ENCODE measurements around the gene KYAT1. TPM values are rescaled to one million over a fixed set of nuclear protein-coding genes. Genes with fewer than 3 reads are reported as not detected.

The KYAT1 gene
- polyA plus RNA-seq, 1 donor (not counting 4 experiments of a cell fraction or from before 2014, with no cell fraction given): 10.9 TPM

DNA sequence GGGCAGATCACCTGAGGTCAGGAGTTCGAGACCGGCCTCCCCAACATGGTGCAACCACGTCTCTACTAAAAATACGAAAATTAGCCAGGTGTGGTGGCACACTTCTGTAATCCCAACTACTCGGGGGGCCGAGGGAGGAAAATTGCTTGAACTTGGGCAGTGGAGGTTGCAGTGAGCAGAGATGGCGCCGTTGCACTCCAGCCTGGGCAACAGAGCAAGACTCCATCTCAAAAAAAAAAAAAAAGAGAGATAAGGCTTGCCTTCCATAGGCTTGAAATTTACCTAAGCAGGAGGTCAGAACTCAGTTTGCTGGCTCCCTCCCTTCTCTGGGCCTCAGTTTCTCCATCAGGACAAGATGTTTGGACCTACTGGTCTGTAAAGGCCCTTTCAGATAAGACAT lies 53.5 kb downstream of the KYAT1 start:
- Histone ChIP-seq H3K9me3 (ENCODE audit: control insufficient read depth, low read depth, low read length) (no peaks in the 10 kb centered on the region), H3K4me2 (ENCODE audit: control insufficient read depth, extremely low read depth, insufficient read depth, low read depth, low read length) (peak overlapping the region; percentile 98), H4K20me1 (ENCODE audit: control insufficient read depth, extremely low read depth, insufficient read depth, low read length) (no peaks in the 10 kb centered on the region), H2AFZ (ENCODE audit: control insufficient read depth, low read length) (no peak overlapping the region), H3K27ac (ENCODE audit: control insufficient read depth, insufficient read depth, low read length) (no peak overlapping the region), H3K4me1 (ENCODE audit: control insufficient read depth, extremely low read depth, insufficient read depth, low read length) (peaks cover 6% of the 10 kb centered on the region), H3K4me3 (ENCODE audit: control insufficient read depth in 2 of 3, extremely low read depth in 1 of 3, insufficient read depth in 2 of 3, low read depth in 1 of 3, low read length in 3 of 3) (peak overlapping the region in 1 of 3 experiments; percentile 94), H3K79me2 (ENCODE audit: control insufficient read depth, insufficient read depth, low read length) (peaks cover 9% of the 10 kb centered on the region), H3K9me1 (ENCODE audit: control insufficient read depth, extremely low read depth, insufficient read depth, low read length) (no peaks in the 10 kb centered on the region), H3K36me3 (ENCODE audit: control insufficient read depth in 2 of 2, extremely low read depth in 1 of 2, insufficient read depth in 2 of 2, low read length in 2 of 2) (peaks cover 27 to 39% of the 10 kb centered on the region in 2 experiments), H3K27me3 (ENCODE audit: control insufficient read depth, extremely low read depth, insufficient read depth, low read length) (no peaks in the 10 kb centered on the region), H3K9ac (ENCODE audit: control insufficient read depth, extremely low read depth, insufficient read depth, low read length) (no peak overlapping the region)
- dilution Hi-C loops (cut with MboI; ENCODE audit: extremely low pct_ligation_motif_present, low sequenced_read_pairs): no loop called here
- FAIRE-seq (no peak), DNase-seq (ENCODE audit: low read depth, low spot score) (no peak)
- TF ChIP-seq, protein P1, sequence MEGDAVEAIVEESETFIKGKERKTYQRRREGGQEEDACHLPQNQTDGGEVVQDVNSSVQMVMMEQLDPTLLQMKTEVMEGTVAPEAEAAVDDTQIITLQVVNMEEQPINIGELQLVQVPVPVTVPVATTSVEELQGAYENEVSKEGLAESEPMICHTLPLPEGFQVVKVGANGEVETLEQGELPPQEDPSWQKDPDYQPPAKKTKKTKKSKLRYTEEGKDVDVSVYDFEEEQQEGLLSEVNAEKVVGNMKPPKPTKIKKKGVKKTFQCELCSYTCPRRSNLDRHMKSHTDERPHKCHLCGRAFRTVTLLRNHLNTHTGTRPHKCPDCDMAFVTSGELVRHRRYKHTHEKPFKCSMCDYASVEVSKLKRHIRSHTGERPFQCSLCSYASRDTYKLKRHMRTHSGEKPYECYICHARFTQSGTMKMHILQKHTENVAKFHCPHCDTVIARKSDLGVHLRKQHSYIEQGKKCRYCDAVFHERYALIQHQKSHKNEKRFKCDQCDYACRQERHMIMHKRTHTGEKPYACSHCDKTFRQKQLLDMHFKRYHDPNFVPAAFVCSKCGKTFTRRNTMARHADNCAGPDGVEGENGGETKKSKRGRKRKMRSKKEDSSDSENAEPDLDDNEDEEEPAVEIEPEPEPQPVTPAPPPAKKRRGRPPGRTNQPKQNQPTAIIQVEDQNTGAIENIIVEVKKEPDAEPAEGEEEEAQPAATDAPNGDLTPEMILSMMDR (optimal IDR thresholded peaks at IDR 0.05 in 1 of 3, IDR thresholded peaks at IDR 0.05 in 1 of 3, conservative IDR thresholded peaks at IDR 0.05 in 1 of 3; ENCODE audit: extremely low read depth in 1 of 3, insufficient read depth in 2 of 3, low read length in 3 of 3): no peak
- TF ChIP-seq EZH2 (IDR thresholded peaks at IDR 0.05; ENCODE audit: low read length): no peak

DNA sequence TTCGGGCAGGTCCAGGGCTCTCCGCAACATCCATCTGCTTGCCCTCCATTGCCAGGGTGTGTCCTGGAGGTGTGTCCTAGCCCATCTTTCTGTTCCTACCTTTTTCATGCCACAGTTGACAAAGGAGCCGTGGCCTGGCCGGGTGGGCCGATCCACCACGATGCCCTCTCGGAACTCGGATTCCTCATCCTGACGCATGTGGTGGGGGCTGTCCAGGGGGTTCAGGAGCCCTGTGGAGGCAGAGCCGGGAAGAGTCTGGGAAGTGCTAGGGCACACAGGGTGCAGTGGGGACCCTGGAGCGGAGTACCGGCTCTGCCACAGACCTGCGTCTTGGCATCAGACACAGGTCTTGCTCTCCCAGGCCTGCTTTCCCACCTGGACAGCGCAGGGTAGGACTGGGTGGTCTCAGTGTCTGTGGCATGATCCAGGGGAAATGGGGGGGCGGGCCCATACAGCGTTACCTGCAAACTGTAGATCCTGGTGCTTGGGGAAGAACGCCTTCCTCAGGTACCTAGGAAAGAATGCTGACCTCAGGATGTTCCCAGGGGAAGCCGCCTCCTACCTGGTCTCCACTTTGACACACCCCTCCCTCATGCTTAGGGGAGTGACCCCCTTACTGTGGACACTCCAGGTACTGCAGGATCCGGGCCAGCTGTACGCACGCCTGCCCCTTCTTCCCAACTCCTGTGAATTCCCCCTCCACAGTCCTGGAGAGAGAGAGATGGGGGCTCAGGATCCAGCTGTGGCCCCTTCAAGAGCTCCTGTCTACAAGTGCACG lies 55.6 kb downstream of the KYAT1 start:
- peaks cover 9% of the 10 kb centered on the region for H3K79me2 ChIP-seq (ENCODE audit: control insufficient read depth, insufficient read depth, low read length)
- dilution Hi-C loops (cut with MboI; ENCODE audit: extremely low pct_ligation_motif_present, low sequenced_read_pairs): no loop called here
- peaks cover 30 to 55% of the 10 kb centered on the region in 2 experiments for H3K36me3 ChIP-seq (ENCODE audit: control insufficient read depth in 2 of 2, extremely low read depth in 1 of 2, insufficient read depth in 2 of 2, low read length in 2 of 2)
- H3K27me3 ChIP-seq (ENCODE audit: control insufficient read depth, extremely low read depth, insufficient read depth, low read length): no peaks in the 10 kb centered on the region
- peaks cover 6% of the 10 kb centered on the region for H3K4me1 ChIP-seq (ENCODE audit: control insufficient read depth, extremely low read depth, insufficient read depth, low read length)
- DNase-seq (ENCODE audit: low read depth, low spot score) (no peak), FAIRE-seq (no peak)
- no peak overlapping the region for H3K9ac ChIP-seq (ENCODE audit: control insufficient read depth, extremely low read depth, insufficient read depth, low read length)
- H3K9me3 ChIP-seq (ENCODE audit: control insufficient read depth, low read depth, low read length): no peaks in the 10 kb centered on the region
- H3K4me3 ChIP-seq (ENCODE audit: control insufficient read depth in 2 of 3, extremely low read depth in 1 of 3, insufficient read depth in 2 of 3, low read depth in 1 of 3, low read length in 3 of 3): no peak overlapping the region
- no peak overlapping the region for H2AFZ ChIP-seq (ENCODE audit: control insufficient read depth, low read length)
- H3K27ac ChIP-seq (ENCODE audit: control insufficient read depth, insufficient read depth, low read length): no peak overlapping the region
- H3K9me1 ChIP-seq (ENCODE audit: control insufficient read depth, extremely low read depth, insufficient read depth, low read length): no peaks in the 10 kb centered on the region
- TF ChIP-seq EZH2 (IDR thresholded peaks at IDR 0.05; ENCODE audit: low read length): no peak
- TF ChIP-seq, protein P1 (optimal IDR thresholded peaks at IDR 0.05 in 1 of 3, IDR thresholded peaks at IDR 0.05 in 1 of 3, conservative IDR thresholded peaks at IDR 0.05 in 1 of 3; ENCODE audit: extremely low read depth in 1 of 3, insufficient read depth in 2 of 3, low read length in 3 of 3): peak in 1 of 3 experiments; percentile 16
- H4K20me1 ChIP-seq (ENCODE audit: control insufficient read depth, extremely low read depth, insufficient read depth, low read length): no peaks in the 10 kb centered on the region
- no peak overlapping the region for H3K4me2 ChIP-seq (ENCODE audit: control insufficient read depth, extremely low read depth, insufficient read depth, low read depth, low read length)

Data from keratinocyte (primary cell).